Measurements from ENCODE around the gene ZCCHC10.
"Not testable (repeated sequence)": the region's sequence is repeated elsewhere in the genome, so short reads cannot be mapped to it uniquely, and the experiment has no call there.

Gene ZCCHC10

GRCh38 chr5:132963171-132964104 lies 62.9 kb downstream of the ZCCHC10 start, which contains the start of gene AFF4:
TSS of gene AFF4 (minus strand) at chr5:132963634. CDS start at chr5:132937189, 26,445 bp downstream.
- DNase-seq (ENCODE audit: insufficient read length) = peak; percentile 87
- FAIRE-seq = peak; percentile 96
- TF ChIP-seq POLR2A (IDR thresholded peaks at IDR 0.05; ENCODE audit: low read depth, low read length) = peak; percentile 87; the same call in 1 of the 2 replicates
- TF ChIP-seq POLR2AphosphoS5 (IDR thresholded peaks at IDR 0.05; ENCODE audit: low read depth, low read length) = peak; percentile 85
- 0 out of 2 replicates have a peak, but pooled peaks have one; percentile 25 for TF ChIP-seq TAF1 (IDR thresholded peaks at IDR 0.05; ENCODE audit: borderline replicate concordance, low read depth, low read length)

GRCh38 chr5:132962429-132963021 lies 63.8 kb downstream of the ZCCHC10 start:
- peak; percentile 74 for FAIRE-seq
- DNase-seq (ENCODE audit: insufficient read length) = no peak
- TF ChIP-seq TAF1 (IDR thresholded peaks at IDR 0.05; ENCODE audit: borderline replicate concordance, low read depth, low read length) (no peak), POLR2AphosphoS5 (IDR thresholded peaks at IDR 0.05; ENCODE audit: low read depth, low read length) (no peak), POLR2A (IDR thresholded peaks at IDR 0.05; ENCODE audit: low read depth, low read length) (no peak)

GRCh38 chr5:132961887-132962286 lies 64.5 kb downstream of the ZCCHC10 start:
- DNase-seq (ENCODE audit: insufficient read length) (no peak), FAIRE-seq (no peak)
- TF ChIP-seq TAF1 (IDR thresholded peaks at IDR 0.05; ENCODE audit: borderline replicate concordance, low read depth, low read length) = no peak
- no peak for TF ChIP-seq POLR2AphosphoS5 (IDR thresholded peaks at IDR 0.05; ENCODE audit: low read depth, low read length)
- no peak for TF ChIP-seq POLR2A (IDR thresholded peaks at IDR 0.05; ENCODE audit: low read depth, low read length)

DNA sequence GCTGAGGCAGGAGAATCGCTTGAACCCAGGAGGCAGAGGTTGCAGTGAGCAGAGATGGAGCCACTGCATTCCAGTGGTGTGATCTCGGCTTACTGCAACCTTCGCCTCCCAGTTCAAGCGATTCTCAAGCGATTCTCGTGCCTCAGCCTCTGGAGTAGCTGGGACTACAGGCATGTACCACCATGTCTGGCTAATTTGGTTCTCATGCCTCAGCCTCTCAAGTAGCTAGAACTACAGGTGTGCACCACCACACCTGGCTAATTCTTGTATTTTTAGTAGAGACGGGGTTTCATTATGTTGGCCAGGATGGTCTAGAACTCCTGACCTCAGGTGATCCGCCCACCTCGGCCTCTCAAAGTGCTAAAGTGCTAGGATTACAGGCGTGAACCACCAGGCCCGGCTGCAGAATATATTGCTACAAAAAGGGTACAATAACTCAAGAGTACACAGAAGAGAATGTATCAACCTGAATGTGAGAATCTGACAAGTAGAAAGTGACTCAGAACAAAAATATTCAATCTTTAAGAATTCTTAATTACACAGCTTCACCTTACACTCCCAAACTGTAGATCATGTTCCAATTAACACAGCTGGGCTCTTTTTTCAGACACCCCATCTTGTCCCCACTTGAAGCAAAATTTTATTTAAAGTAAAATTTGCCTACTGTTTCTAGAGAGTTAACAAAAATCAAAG lies 65.1 kb downstream of the ZCCHC10 start:
- not testable (repeated sequence) for DNase-seq (ENCODE audit: insufficient read length)
- peak; percentile 51 for FAIRE-seq

GRCh38 chr5:132956166-132956799 lies 70.1 kb downstream of the ZCCHC10 start:
- DNase-seq (ENCODE audit: insufficient read length); FAIRE-seq: not testable (repeated sequence)

GRCh38 chr5:132953710-132954109 lies 72.6 kb downstream of the ZCCHC10 start:
- no peak for DNase-seq (ENCODE audit: insufficient read length)
- FAIRE-seq = no peak
- TF ChIP-seq TAF1 (IDR thresholded peaks at IDR 0.05; ENCODE audit: borderline replicate concordance, low read depth, low read length) (no peak), POLR2AphosphoS5 (IDR thresholded peaks at IDR 0.05; ENCODE audit: low read depth, low read length) (no peak)

- TF ChIP-seq POLR2A (IDR thresholded peaks at IDR 0.05; ENCODE audit: low read depth, low read length) (no peak), TAF1 (IDR thresholded peaks at IDR 0.05; ENCODE audit: borderline replicate concordance, low read depth, low read length) (no peak)
- no peak for DNase-seq (ENCODE audit: insufficient read length)
- FAIRE-seq = no peak
These were observed 73.5 kb downstream of the ZCCHC10 start for GRCh38 chr5:132952829-132953228.

DNA sequence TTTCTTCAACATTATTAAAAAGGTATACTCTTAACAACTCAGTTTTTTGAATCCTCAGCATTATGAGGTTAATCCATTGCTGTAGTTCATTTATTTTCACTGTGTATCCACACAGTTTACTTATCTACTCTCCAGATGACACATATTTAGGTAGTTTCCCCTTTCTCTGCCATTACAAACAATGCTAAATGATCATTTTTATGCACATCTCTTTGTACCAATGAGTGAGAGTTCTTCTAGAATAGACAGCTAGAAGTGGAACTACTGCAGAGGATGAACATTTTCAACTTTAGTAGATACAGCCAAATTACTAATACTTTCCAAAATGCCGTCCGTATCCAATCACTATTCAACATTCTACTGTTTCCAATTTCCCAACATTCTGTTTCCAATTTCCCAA lies 74.5 kb downstream of the ZCCHC10 start:
- FAIRE-seq = no peak
- no peak for DNase-seq (ENCODE audit: insufficient read length)
- no peak for TF ChIP-seq POLR2AphosphoS5 (IDR thresholded peaks at IDR 0.05; ENCODE audit: low read depth, low read length)
- TF ChIP-seq POLR2A (IDR thresholded peaks at IDR 0.05; ENCODE audit: low read depth, low read length) = no peak
- TF ChIP-seq TAF1 (IDR thresholded peaks at IDR 0.05; ENCODE audit: borderline replicate concordance, low read depth, low read length) = no peak

DNA sequence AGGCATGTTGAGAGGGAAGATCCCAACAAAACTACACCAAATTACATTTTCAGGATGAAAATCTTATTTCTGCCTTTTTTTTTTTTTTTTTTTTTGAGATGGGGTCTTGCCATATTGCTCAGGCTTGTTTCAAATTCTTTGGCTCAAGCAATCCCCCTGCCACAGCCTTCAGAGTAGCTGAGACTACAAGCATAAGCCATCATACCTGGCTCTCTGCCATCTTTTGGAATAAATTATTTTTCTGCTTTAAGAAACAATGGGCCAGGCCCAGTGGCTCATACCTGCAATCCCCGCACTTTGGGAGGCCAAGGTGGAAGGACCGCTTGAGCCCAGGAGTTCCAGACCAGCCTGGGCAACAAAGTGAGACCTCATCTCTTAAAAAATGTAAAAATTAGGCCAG lies 77.2 kb downstream of the ZCCHC10 start:
- TF ChIP-seq POLR2AphosphoS5 (IDR thresholded peaks at IDR 0.05; ENCODE audit: low read depth, low read length) (no peak), POLR2A (IDR thresholded peaks at IDR 0.05; ENCODE audit: low read depth, low read length) (no peak), TAF1 (IDR thresholded peaks at IDR 0.05; ENCODE audit: borderline replicate concordance, low read depth, low read length) (no peak)
- DNase-seq (ENCODE audit: insufficient read length) (no peak), FAIRE-seq (no peak)

- FAIRE-seq (no peak), DNase-seq (ENCODE audit: insufficient read length) (no peak)
- TF ChIP-seq TAF1 (IDR thresholded peaks at IDR 0.05; ENCODE audit: borderline replicate concordance, low read depth, low read length) (no peak), POLR2A (IDR thresholded peaks at IDR 0.05; ENCODE audit: low read depth, low read length) (no peak), POLR2AphosphoS5 (IDR thresholded peaks at IDR 0.05; ENCODE audit: low read depth, low read length) (no peak)
These were observed 78.7 kb downstream of the ZCCHC10 start for GRCh38 chr5:132947671-132948070.

Data from GM12892 (cell line).